Measurements from ENCODE around the gene RFC4. TPM values are rescaled to one million over a fixed set of nuclear protein-coding genes. Genes with fewer than 3 reads are reported as not detected.

RFC4 gene
- total RNA-seq, 1 donor from 2014 or later: 12.4 TPM

- Mint-ChIP-seq H3K4me1 (ENCODE audit: low read depth) (peaks cover 9% of the 10 kb centered on the region), H3K27me3 (ENCODE audit: low read depth) (no peaks in the 10 kb centered on the region), H3K27ac (ENCODE audit: unreplicated experiment) (peak overlapping the region; percentile 97), H3K9me3 (ENCODE audit: low read depth) (no peaks in the 10 kb centered on the region), H3K4me3 (ENCODE audit: unreplicated experiment) (peak overlapping the region; percentile 17), H3K36me3 (ENCODE audit: low read depth) (no peaks in the 10 kb centered on the region)
- no peak for TF ChIP-seq CTCF (IDR thresholded peaks at IDR 0.05)
- DNase-seq (ENCODE audit: low spot score): no peak
Measured at GRCh38 chr3:186746008-186746407, 60.3 kb downstream of the RFC4 start.

GRCh38 chr3:186743666-186744065 lies 62.6 kb downstream of the RFC4 start:
- Mint-ChIP-seq H3K36me3 (ENCODE audit: low read depth) (no peaks in the 10 kb centered on the region), H3K27ac (ENCODE audit: unreplicated experiment) (no peak overlapping the region), H3K9me3 (ENCODE audit: low read depth) (no peaks in the 10 kb centered on the region), H3K4me3 (ENCODE audit: unreplicated experiment) (no peak overlapping the region), H3K27me3 (ENCODE audit: low read depth) (no peaks in the 10 kb centered on the region), H3K4me1 (ENCODE audit: low read depth) (peaks cover 9% of the 10 kb centered on the region)
- no peak for TF ChIP-seq CTCF (IDR thresholded peaks at IDR 0.05)
- no peak for DNase-seq (ENCODE audit: low spot score)

GRCh38 chr3:186742618-186743380 lies 63.5 kb downstream of the RFC4 start:
- no peaks in the 10 kb centered on the region for H3K9me3 Mint-ChIP-seq (ENCODE audit: low read depth)
- no peaks in the 10 kb centered on the region for H3K27me3 Mint-ChIP-seq (ENCODE audit: low read depth)
- no peak overlapping the region for H3K4me3 Mint-ChIP-seq (ENCODE audit: unreplicated experiment)
- H3K4me1 Mint-ChIP-seq (ENCODE audit: low read depth): peaks cover 9% of the 10 kb centered on the region
- no peak for TF ChIP-seq CTCF (IDR thresholded peaks at IDR 0.05)
- DNase-seq (ENCODE audit: low spot score): no peak
- H3K27ac Mint-ChIP-seq (ENCODE audit: unreplicated experiment): no peak overlapping the region
- no peaks in the 10 kb centered on the region for H3K36me3 Mint-ChIP-seq (ENCODE audit: low read depth)

Small RNA genes within 50 kb of the gene (microRNA-seq; reads per million reads assigned to microRNA genes)
- gene MIR1248 (ENCODE audit: borderline number of aligned reads): 22.2 reads per million, percentile 38 among the genes with 10 or more reads in this experiment

Other genes with a start within 250 kb of the RFC4 start
- gene TBCCD1, start 239.1 kb downstream of the RFC4 start, total RNA-seq: 12.8 to 19.6 TPM (median 13.8 TPM) in 3 replicates
- 63.6 to 91.1 TPM (median 67.6 TPM) in 3 replicates for gene DNAJB11, start 235.8 kb downstream of the RFC4 start, total RNA-seq
- gene AHSG, start 193.4 kb downstream of the RFC4 start, total RNA-seq: not detected in 3 replicates
- gene FETUB, start 166.1 kb downstream of the RFC4 start, total RNA-seq: not detected in 3 replicates
- not detected in 3 replicates for gene HRG, start 140.5 kb downstream of the RFC4 start, total RNA-seq
- gene KNG1, start 89.1 kb downstream of the RFC4 start, total RNA-seq: not detected in 3 replicates
- 311 to 422 TPM (median 322 TPM) in 3 replicates for gene EIF4A2, start 22.9 kb downstream of the RFC4 start, total RNA-seq
- gene ADIPOQ, start 36.2 kb upstream of the RFC4 start, total RNA-seq: 0.05 TPM in 1 of 3 replicates, not detected in the others
- 21.9 to 36.6 TPM (median 33.9 TPM) in 3 replicates for gene ST6GAL1, start 124.0 kb upstream of the RFC4 start, total RNA-seq

All from chondrocyte (in vitro differentiated cells).